ENCODE measurements around the gene DGKE. TPM values are rescaled to one million over a fixed set of nuclear protein-coding genes. Genes with fewer than 3 reads are reported as not detected.

DGKE gene
- total and polyA plus RNA-seq, 2 of the 13 experiments (the other 11 are each of a cell fraction or from before 2014, with no cell fraction given): 3.2 to 5.3 TPM

GRCh38 chr17:56834380-56835263 lies 671 bp downstream of the DGKE start (continued):
- TF ChIP-seq ZNF672 (CRISPR knock-in tag; IDR thresholded peaks at IDR 0.05): 0 out of 2 replicates have a peak, but pooled peaks have one; percentile 19
- peak; percentile 23 for TF ChIP-seq JARID2 (CRISPR knock-in tag; IDR thresholded peaks at IDR 0.05; ENCODE audit: insufficient replicate concordance)
- TF ChIP-seq ZNF350 (CRISPR knock-in tag; IDR thresholded peaks at IDR 0.05; ENCODE audit: borderline replicate concordance, low read depth): no peak
- TF ChIP-seq NFAT5 (CRISPR knock-in tag; IDR thresholded peaks at IDR 0.05): peak; percentile 51; the same call in 1 of the 2 replicates
- no peak; the same call in 1 of the 2 replicates for TF ChIP-seq TGIF2 (CRISPR knock-in tag; IDR thresholded peaks at IDR 0.05)
- TF ChIP-seq, protein P1, sequence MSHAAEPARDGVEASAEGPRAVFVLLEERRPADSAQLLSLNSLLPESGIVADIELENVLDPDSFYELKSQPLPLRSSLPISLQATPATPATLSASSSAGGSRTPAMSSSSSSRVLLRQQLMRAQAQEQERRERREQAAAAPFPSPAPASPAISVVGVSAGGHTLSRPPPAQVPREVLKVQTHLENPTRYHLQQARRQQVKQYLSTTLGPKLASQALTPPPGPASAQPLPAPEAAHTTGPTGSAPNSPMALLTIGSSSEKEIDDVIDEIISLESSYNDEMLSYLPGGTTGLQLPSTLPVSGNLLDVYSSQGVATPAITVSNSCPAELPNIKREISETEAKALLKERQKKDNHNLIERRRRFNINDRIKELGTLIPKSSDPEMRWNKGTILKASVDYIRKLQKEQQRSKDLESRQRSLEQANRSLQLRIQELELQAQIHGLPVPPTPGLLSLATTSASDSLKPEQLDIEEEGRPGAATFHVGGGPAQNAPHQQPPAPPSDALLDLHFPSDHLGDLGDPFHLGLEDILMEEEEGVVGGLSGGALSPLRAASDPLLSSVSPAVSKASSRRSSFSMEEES (CRISPR knock-in tag; IDR thresholded peaks at IDR 0.05): 0 out of 2 replicates have a peak, but pooled peaks have one; percentile 13
- TF ChIP-seq MLLT10 (CRISPR knock-in tag; IDR thresholded peaks at IDR 0.05): 0 out of 2 replicates have a peak, but pooled peaks have one; percentile 38
- TF ChIP-seq, protein P2, sequence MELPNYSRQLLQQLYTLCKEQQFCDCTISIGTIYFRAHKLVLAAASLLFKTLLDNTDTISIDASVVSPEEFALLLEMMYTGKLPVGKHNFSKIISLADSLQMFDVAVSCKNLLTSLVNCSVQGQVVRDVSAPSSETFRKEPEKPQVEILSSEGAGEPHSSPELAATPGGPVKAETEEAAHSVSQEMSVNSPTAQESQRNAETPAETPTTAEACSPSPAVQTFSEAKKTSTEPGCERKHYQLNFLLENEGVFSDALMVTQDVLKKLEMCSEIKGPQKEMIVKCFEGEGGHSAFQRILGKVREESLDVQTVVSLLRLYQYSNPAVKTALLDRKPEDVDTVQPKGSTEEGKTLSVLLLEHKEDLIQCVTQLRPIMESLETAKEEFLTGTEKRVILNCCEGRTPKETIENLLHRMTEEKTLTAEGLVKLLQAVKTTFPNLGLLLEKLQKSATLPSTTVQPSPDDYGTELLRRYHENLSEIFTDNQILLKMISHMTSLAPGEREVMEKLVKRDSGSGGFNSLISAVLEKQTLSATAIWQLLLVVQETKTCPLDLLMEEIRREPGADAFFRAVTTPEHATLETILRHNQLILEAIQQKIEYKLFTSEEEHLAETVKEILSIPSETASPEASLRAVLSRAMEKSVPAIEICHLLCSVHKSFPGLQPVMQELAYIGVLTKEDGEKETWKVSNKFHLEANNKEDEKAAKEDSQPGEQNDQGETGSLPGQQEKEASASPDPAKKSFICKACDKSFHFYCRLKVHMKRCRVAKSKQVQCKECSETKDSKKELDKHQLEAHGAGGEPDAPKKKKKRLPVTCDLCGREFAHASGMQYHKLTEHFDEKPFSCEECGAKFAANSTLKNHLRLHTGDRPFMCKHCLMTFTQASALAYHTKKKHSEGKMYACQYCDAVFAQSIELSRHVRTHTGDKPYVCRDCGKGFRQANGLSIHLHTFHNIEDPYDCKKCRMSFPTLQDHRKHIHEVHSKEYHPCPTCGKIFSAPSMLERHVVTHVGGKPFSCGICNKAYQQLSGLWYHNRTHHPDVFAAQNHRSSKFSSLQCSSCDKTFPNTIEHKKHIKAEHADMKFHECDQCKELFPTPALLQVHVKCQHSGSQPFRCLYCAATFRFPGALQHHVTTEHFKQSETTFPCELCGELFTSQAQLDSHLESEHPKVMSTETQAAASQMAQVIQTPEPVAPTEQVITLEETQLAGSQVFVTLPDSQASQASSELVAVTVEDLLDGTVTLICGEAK (IDR thresholded peaks at IDR 0.05): no peak
- TF ChIP-seq, protein P2 (CRISPR knock-in tag; IDR thresholded peaks at IDR 0.05): peak; percentile 37; the same call in 1 of the 2 replicates

Data from HepG2 (cell line).